H1 (cell line): ENCODE data around the gene KDELR1. TPM values are rescaled to one million over a fixed set of nuclear protein-coding genes. Genes with fewer than 3 reads are reported as not detected.

ENCODE experiments used
- CTCF ChIA-PET: fragments of 300-600 bp; sonication (Branson Sonifier 250); formaldehyde crosslinking; loops from one replicate; lab custom pipeline; 2021; ENCODE audit not compliant: partially characterized antibody; lab: Charles Lee
- POLR2A ChIA-PET: fragments of 300-600 bp; sonication (Branson Sonifier 250); formaldehyde crosslinking; loops from one replicate; lab custom pipeline; 2021; ENCODE audit warnings: inconsistent platforms; ENCODE audit not compliant: partially characterized antibody; lab: Charles Lee
- DNase-seq, 2 experiments: peaks; one replicate each; pipeline versions ENCODE4 v3.0.0 to v3.0.0-alpha.2; 2010 to 2022; ENCODE audit warnings: low spot score in 2 of 2, low read depth in 1 of 2, mixed read lengths in 1 of 2
- FAIRE-seq: peaks from 2 replicates; lab custom pipeline; 2011; peaks lifted over from hg19 to GRCh38; lab: Jason Lieb, UNC
- H2AFZ ChIP-seq: 2 replicates; pipeline ENCODE4 v1.8.1; 2012; ENCODE audit warnings: low read length, inconsistent platforms
- H2AK5ac ChIP-seq: 2 replicates; pipeline ENCODE4 v1.6.1; 2013; ENCODE audit warnings: low read depth, low read length
- H2BK120ac ChIP-seq: replicated peaks from 2 replicates; pipeline ENCODE3; 2013; ENCODE audit warnings: low read depth, low read length, inconsistent platforms
- H2BK12ac ChIP-seq: 2 replicates; pipeline ENCODE4 v1.6.1; 2013; ENCODE audit warnings: low read depth, low read length
- H2BK15ac ChIP-seq: 2 replicates; pipeline ENCODE4 v1.6.1; 2013; ENCODE audit warnings: low read length
- H2BK20ac ChIP-seq: 2 replicates; pipeline ENCODE4 v1.6.1; 2013; ENCODE audit warnings: low read length
- H2BK5ac ChIP-seq: 2 replicates; pipeline ENCODE4 v1.6.1; 2013; ENCODE audit warnings: low read depth, low read length
- H3K14ac ChIP-seq: 2 replicates; pipeline ENCODE4 v1.6.1; 2013; ENCODE audit warnings: inconsistent platforms; ENCODE audit not compliant: insufficient read length
- H3K18ac ChIP-seq: 2 replicates; pipeline ENCODE4 v1.6.1; 2013; ENCODE audit warnings: low read length; ENCODE audit errors: extremely low read depth
- H3K23ac ChIP-seq: 2 replicates; pipeline ENCODE4 v1.6.1; 2013; ENCODE audit warnings: inconsistent platforms; ENCODE audit not compliant: insufficient read length
- H3K23me2 ChIP-seq: 2 replicates; pipeline ENCODE4 v1.6.1; 2013; ENCODE audit warnings: low read depth, low read length
- H3K27ac ChIP-seq: 2 replicates; pipeline ENCODE4 v1.6.1; 2011; ENCODE audit warnings: low read depth, low read length, inconsistent platforms
- H3K27me3 ChIP-seq, 4 experiments: replicated peaks in 1 of 4; 1 replicate in 1 of 4; 2 replicates in 3 of 4; pipeline versions ENCODE4 v1.6.1 to v1.8.1; 2011 to 2013; ENCODE audit warnings: low read length in 3 of 4, mild to moderate bottlenecking in 3 of 4, inconsistent platforms in 2 of 4, mixed read lengths in 2 of 4, moderate library complexity in 1 of 4; ENCODE audit not compliant: control insufficient read depth in 3 of 4, insufficient read depth in 3 of 4; ENCODE audit errors: extremely low read depth in 1 of 4
- H3K36me3 ChIP-seq, 4 experiments: 2 replicates each; pipeline versions ENCODE4 v1.6.1 to v1.8.1; 2011 to 2013; ENCODE audit warnings: mild to moderate bottlenecking in 4 of 4, low read length in 3 of 4, moderate library complexity in 2 of 4, control low read depth in 1 of 4, inconsistent platforms in 1 of 4; ENCODE audit not compliant: insufficient read depth in 4 of 4, control insufficient read depth in 2 of 4
- H3K4ac ChIP-seq: replicated peaks from 2 replicates; pipeline ENCODE3; 2013; ENCODE audit warnings: low read length, low read depth, mixed read lengths, inconsistent platforms; ENCODE audit not compliant: insufficient read length
- H3K4me1 ChIP-seq, 4 experiments: replicated peaks in 1 of 4; 1 replicate in 1 of 4; 2 replicates in 3 of 4; pipeline versions ENCODE4 v1.6.1 to v1.8.1; 2011 to 2013; ENCODE audit warnings: low read length in 3 of 4, inconsistent platforms in 2 of 4, mixed read lengths in 1 of 4; ENCODE audit not compliant: insufficient read depth in 4 of 4, control insufficient read depth in 3 of 4
- H3K4me2 ChIP-seq, 2 experiments: 2 replicates each; pipeline versions ENCODE4 v1.6.1 to v1.8.1; 2011 to 2013; ENCODE audit warnings: low read depth in 2 of 2, low read length in 2 of 2, control low read depth in 1 of 2, inconsistent platforms in 1 of 2, mild to moderate bottlenecking in 1 of 2; ENCODE audit not compliant: insufficient read depth in 1 of 2
- H3K4me3 ChIP-seq, 4 experiments: fragments of 200-600, 300-600 bp in 1 of 4; sonication (generic), shearing (Covaris generic), sonication (Bioruptor Twin) in 1 of 4; 2 replicates each; pipeline versions ENCODE4 v1.5.1 to v1.8.1; 2011 to 2016; ENCODE audit warnings: low read length in 4 of 4, low read depth in 3 of 4, control low read depth in 2 of 4, inconsistent platforms in 2 of 4, mild to moderate bottlenecking in 2 of 4, mixed read lengths in 1 of 4, moderate library complexity in 1 of 4; ENCODE audit not compliant: insufficient read depth in 2 of 4; ENCODE audit errors: extremely low read depth in 1 of 4
- H3K56ac ChIP-seq: replicated peaks from 2 replicates; pipeline ENCODE3; 2013; ENCODE audit warnings: low read depth, mild to moderate bottlenecking, mixed read lengths, low read length, inconsistent platforms; ENCODE audit not compliant: insufficient read length
- H3K79me1 ChIP-seq: 2 replicates; pipeline ENCODE4 v1.6.1; 2013; ENCODE audit warnings: low read depth, low read length, control low read depth
- H3K79me2 ChIP-seq, 2 experiments: 2 replicates each; pipeline versions ENCODE4 v1.6.1 to v1.8.1; 2012 to 2013; ENCODE audit warnings: low read length in 2 of 2, mild to moderate bottlenecking in 2 of 2, inconsistent platforms in 1 of 2; ENCODE audit not compliant: insufficient read depth in 2 of 2, control insufficient read depth in 1 of 2
- H3K9ac ChIP-seq, 4 experiments: replicated peaks in 1 of 4; 1 replicate in 1 of 4; 2 replicates in 3 of 4; pipeline versions ENCODE4 v1.6.1 to v1.8.1; 2011 to 2013; ENCODE audit warnings: low read depth in 3 of 4, low read length in 3 of 4, control low read depth in 2 of 4, mild to moderate bottlenecking in 2 of 4, moderate library complexity in 2 of 4, inconsistent platforms in 1 of 4; ENCODE audit errors: extremely low read depth in 1 of 4
- H3K9me3 ChIP-seq, 2 experiments: 2 replicates each; pipeline versions ENCODE4 v1.6.1 to v1.8.1; 2012 to 2013; ENCODE audit warnings: mild to moderate bottlenecking in 2 of 2, moderate library complexity in 2 of 2, control low read depth in 1 of 2, inconsistent platforms in 1 of 2, low read depth in 1 of 2, low read length in 1 of 2, mixed read lengths in 1 of 2; ENCODE audit not compliant: insufficient read depth in 2 of 2
- H4K20me1 ChIP-seq, 2 experiments: replicated peaks in 1 of 2; 2 replicates each; pipeline versions ENCODE3 to v1.8.1; 2011 to 2013; ENCODE audit warnings: inconsistent platforms in 2 of 2, low read length in 2 of 2, mild to moderate bottlenecking in 1 of 2; ENCODE audit not compliant: insufficient read depth in 2 of 2, control insufficient read depth in 1 of 2
- H4K5ac ChIP-seq: 2 replicates; pipeline ENCODE4 v1.6.1; 2013; ENCODE audit warnings: low read length, low read depth, mixed read lengths, inconsistent platforms; ENCODE audit not compliant: insufficient read length
- H4K8ac ChIP-seq: 2 replicates; pipeline ENCODE4 v1.8.0; 2013; ENCODE audit warnings: mild to moderate bottlenecking, moderate library complexity, low read length, inconsistent platforms; ENCODE audit not compliant: insufficient read depth; ENCODE audit errors: extremely low read depth
- H4K91ac ChIP-seq: replicated peaks from 2 replicates; pipeline ENCODE3; 2013; ENCODE audit warnings: low read length, mixed read lengths, inconsistent platforms; ENCODE audit not compliant: insufficient read length
- ATF2 ChIP-seq: IDR thresholded peaks from 2 replicates; pipeline ENCODE4 v1.6.1; 2012; ENCODE audit warnings: low read length, inconsistent platforms
- BACH1 ChIP-seq: IDR thresholded peaks from 2 replicates; pipeline ENCODE4 v1.6.1; 2012; ENCODE audit warnings: low read length, improper control_type of control experiment
- EZH2 ChIP-seq: fragments of 200-600 bp; sonication (generic); IDR thresholded peaks from 2 replicates; pipeline ENCODE4 v1.7.1; 2012; ENCODE audit warnings: low read depth, mild to moderate bottlenecking, moderate library complexity, low read length, inconsistent platforms; ENCODE audit not compliant: severe bottlenecking
- FOSL1 ChIP-seq: IDR thresholded peaks from 2 replicates; pipeline ENCODE4 v1.6.1; 2011; ENCODE audit warnings: mild to moderate bottlenecking, low read depth, low read length, moderate library complexity; ENCODE audit not compliant: insufficient read depth
- POLR2A ChIP-seq, 2 experiments: IDR thresholded peaks; 1 replicate in 1 of 2; 2 replicates in 1 of 2; pipeline ENCODE4 v1.6.1; 2011; ENCODE audit warnings: low read depth in 2 of 2, low read length in 2 of 2, mild to moderate bottlenecking in 2 of 2; ENCODE audit errors: control extremely low read depth in 1 of 2
- POLR2AphosphoS5 ChIP-seq: IDR thresholded peaks from 2 replicates; pipeline ENCODE4 v1.6.1; 2011; ENCODE audit warnings: low read depth, low read length
- POU5F1 ChIP-seq: IDR thresholded peaks from 2 replicates; pipeline ENCODE4 v1.6.1; 2011; ENCODE audit warnings: low read depth, mild to moderate bottlenecking, low read length, moderate library complexity
- SUZ12 ChIP-seq: fragments of 200-600 bp; sonication (generic); IDR thresholded peaks from 2 replicates; pipeline ENCODE4 v1.6.1; 2012; ENCODE audit warnings: mild to moderate bottlenecking, inconsistent platforms, low read length, moderate library complexity, mixed read lengths
- TAF7 ChIP-seq: optimal IDR thresholded peaks from 2 replicates; pipeline ENCODE3; 2011; ENCODE audit warnings: low read depth, mild to moderate bottlenecking, inconsistent platforms, low read length, moderate library complexity, borderline replicate concordance
- WGBS, 2 experiments: shearing (Covaris generic) in 1 of 2; methylation state at CpG; one replicate each; pipeline versions ENCODE4 v1.1.6 to v1.1.7; 2013 to 2015; ENCODE audit warnings: low lambda C conversion rate in 2 of 2, mixed read lengths in 2 of 2, inconsistent platforms in 1 of 2, low coverage in 1 of 2, missing lambda C conversion rate in 1 of 2; ENCODE audit not compliant: insufficient replicate concordance in 2 of 2, insufficient coverage in 1 of 2, insufficient read length in 1 of 2; ENCODE audit errors: extremely low coverage in 1 of 2, missing lambda C conversion rate in 1 of 2; 5-methylcytosine and 5-hydroxymethylcytosine counted together
- polyA plus RNA-seq, 7 experiments: library from polyadenylated mRNA; depleted of rRNA in 3 of 7; stranded (reverse) in 5 of 7; unstranded in 2 of 7; fragments of >200 nt in 5 of 7; fragments of 200-250 nt in 2 of 7; gene quantifications; 1 replicate in 5 of 7; 2 replicates in 1 of 7; 4 replicates in 1 of 7; pipeline versions ENCODE4 v1.2.1 to v1.2.3, GENCODE V29; 2011 to 2013; ENCODE audit warnings: missing spikeins in 2 of 7, mixed read lengths in 2 of 7
- total RNA-seq: library from RNA; stranded (reverse); fragmentation: NEBNext Ultra II Directional; extraction: Animal tissue kit (Norgen Biotek cat#: 25700); gene quantifications from 2 replicates; pipeline ENCODE4 v1.2.1, GENCODE V29; 2021

The KDELR1 gene
- total and polyA plus RNA-seq, 2 of the 8 experiments (the other 6 are each of a cell fraction or from before 2014, with no cell fraction given): 225 to 231 TPM

GRCh38 chr19:48395170-48395455, 3.8 kb upstream of the KDELR1 start:
- Histone ChIP-seq H3K79me2 (peaks cover 0 to 10% of the 10 kb centered on the region in 2 experiments; a peak in 1 of 4 replicates), H4K91ac (no peak overlapping the region), H2BK20ac (0 out of 2 replicates have a peak overlapping the region, but pooled peaks have one; percentile 61), H4K20me1 (no peaks in the 10 kb centered on the region), H2BK15ac (no peak overlapping the region), H3K4me1 (peaks cover 0 to 49% (median 31%) of the 10 kb centered on the region in 4 experiments; a peak in 6 of 7 replicates), H2BK5ac (no peak overlapping the region), H4K8ac (no peak overlapping the region), H3K56ac (no peak overlapping the region), H3K18ac (no peak overlapping the region), H2BK12ac (no peak overlapping the region), H3K9ac (no peak overlapping the region), H2BK120ac (no peak overlapping the region), H3K9me3 (no peaks in the 10 kb centered on the region), H3K4me3 (peak overlapping the region in 1 of 4 experiments; percentile 65; a peak in 3 of 8 replicates), H2AK5ac (0 out of 2 replicates have a peak overlapping the region, but pooled peaks have one; percentile 53), H3K27ac (no peak overlapping the region), H3K23ac (no peak overlapping the region), H3K27me3 (peaks cover 6 to 50% (median 42%) of the 10 kb centered on the region in 4 experiments), H2AFZ (no peak overlapping the region), H4K5ac (no peak overlapping the region), H3K4me2 (peak overlapping the region; percentile 67 to 81), H3K4ac (no peak overlapping the region), H3K79me1 (0 out of 2 replicates have a peak, but pooled peaks cover 4% of the 10 kb centered on the region), H3K23me2 (peaks cover 34% of the 10 kb centered on the region), H3K14ac (no peak overlapping the region), H3K36me3 (no peaks in the 10 kb centered on the region)
- ChIA-PET CTCF (interaction anchor here (0.6 to 2.2 kb wide), 5 partner anchors 37 to 242 kb away, joined by 3 to 8 read pairs (median 3); no protein-coding TSS in a partner anchor), POLR2A (interaction anchor here (0.6 to 4.0 kb wide), 16 partner anchors 9 to 1608 kb away, joined by 3 to 20 read pairs (median 3); partner anchors contain the start of genes PLA2G4C, SPHK2, SYNGR4 and TMEM143)
- DNase-seq (no peak), FAIRE-seq (no peak)
- WGBS, 2 experiments: no CpG with 5 or more reads among the region's 6 CpGs
- TF ChIP-seq ATF2: no peak
- TF ChIP-seq POLR2AphosphoS5: no peak
- no peak for TF ChIP-seq EZH2
- no peak; a peak in 1 of 3 replicates for TF ChIP-seq POLR2A (IDR thresholded peaks at IDR 0.05; ENCODE audit: control extremely low read depth in 1 of 2, low read depth in 2 of 2, low read length in 2 of 2)
- no peak for TF ChIP-seq POU5F1
- TF ChIP-seq TAF7: no peak
- peak; percentile 14; the same call in 1 of the 2 replicates for TF ChIP-seq SUZ12
- TF ChIP-seq FOSL1: no peak
- TF ChIP-seq BACH1: no peak
